Caco-2 (cell line): ENCODE data around the gene MAML2. TPM values are rescaled to one million over a fixed set of nuclear protein-coding genes. Genes with fewer than 3 reads are reported as not detected.

Source experiments
- BruUV-seq: library from RNA; stranded (reverse); fragments of 400-500 nt; replicated peaks from 2 replicates; lab custom pipeline; 2021; lab: Mats Ljungman, UMichigan
- CTCF ChIA-PET: fragments of 300-600 bp; sonication (Branson Sonifier 250); formaldehyde crosslinking; loops from one replicate; lab custom pipeline; 2022; ENCODE audit warnings: antibody characterized with exemption; lab: Charles Lee
- POLR2A ChIA-PET: fragments of 300-600 bp; sonication (Branson Sonifier 250); formaldehyde crosslinking; loops from one replicate; lab custom pipeline; 2022; ENCODE audit warnings: antibody characterized with exemption; lab: Charles Lee
- DNase-seq, 2 experiments: peaks; one replicate each; pipeline versions ENCODE4 v3.0.0 to v3.0.0-alpha.2; 2020 to 2022
- H3K27me3 ChIP-seq: replicated peaks from 2 replicates; pipeline ENCODE4 v1.6.0; 2011; ENCODE audit warnings: low read length; ENCODE audit not compliant: control insufficient read depth, insufficient read depth
- H3K36me3 ChIP-seq: 2 replicates; pipeline ENCODE4 v1.5.1; 2011; ENCODE audit warnings: low read length; ENCODE audit not compliant: control insufficient read depth, insufficient read depth
- H3K4me1 ChIP-seq: fragments of 250-450 bp; sonication (Bioruptor Pico); 2 replicates; pipeline ENCODE4 v1.5.1; 2020; ENCODE audit warnings: mild to moderate bottlenecking
- H3K4me3 ChIP-seq: 2 replicates; pipeline ENCODE4 v1.5.1; 2011; ENCODE audit warnings: low read depth, mild to moderate bottlenecking, control low read depth, low read length
- H3K9me3 ChIP-seq: fragments of 250-450 bp; sonication (Bioruptor Pico); 2 replicates; pipeline ENCODE4 v1.5.1; 2020; ENCODE audit warnings: mild to moderate bottlenecking, moderate library complexity
- H3K27ac Mint-ChIP-seq: one replicate; pipeline ENCODE4 v1.8.0; 2022; ENCODE audit warnings: mixed read lengths; ENCODE audit not compliant: unreplicated experiment
- H3K27me3 Mint-ChIP-seq: one replicate; pipeline ENCODE4 v1.8.0; 2022; ENCODE audit warnings: mixed read lengths; ENCODE audit not compliant: insufficient read depth, unreplicated experiment
- H3K36me3 Mint-ChIP-seq: one replicate; pipeline ENCODE4 v1.8.0; 2022; ENCODE audit warnings: mild to moderate bottlenecking, mixed read lengths; ENCODE audit not compliant: insufficient read depth, unreplicated experiment
- H3K4me1 Mint-ChIP-seq: one replicate; pipeline ENCODE4 v1.8.0; 2022; ENCODE audit warnings: low read depth, mixed read lengths; ENCODE audit not compliant: unreplicated experiment
- H3K4me3 Mint-ChIP-seq: one replicate; pipeline ENCODE4 v1.8.0; 2022; ENCODE audit warnings: mild to moderate bottlenecking, moderate library complexity, mixed read lengths; ENCODE audit not compliant: unreplicated experiment
- H3K9me3 Mint-ChIP-seq: one replicate; pipeline ENCODE4 v1.8.0; 2022; ENCODE audit warnings: mixed read lengths; ENCODE audit not compliant: unreplicated experiment
- CTCF ChIP-seq, 2 experiments: fragments of 200-600 bp in 1 of 2; IDR thresholded peaks; 1 replicate in 1 of 2; 2 replicates in 1 of 2; pipeline versions ENCODE4 v1.5.1 to v1.8.0; 2011 to 2022; ENCODE audit warnings: antibody characterized with exemption in 1 of 2, control low read depth in 1 of 2, inconsistent platforms in 1 of 2, low read depth in 1 of 2, low read length in 1 of 2, mild to moderate bottlenecking in 1 of 2, moderate library complexity in 1 of 2; ENCODE audit not compliant: insufficient read depth in 1 of 2, severe bottlenecking in 1 of 2, unreplicated experiment in 1 of 2
- intact Hi-C: fragments of 100-400 bp; cut with micrococcal nuclease; formaldehyde crosslinking; loops from one replicate; pipeline ENCODE4 v1.10.0; 2022; ENCODE audit not compliant: unreplicated experiment
- total RNA-seq: library from RNA; stranded (reverse); gene quantifications from 2 replicates; pipeline ENCODE4 v1.2.3, GENCODE V29; 2022

MAML2 gene
- total RNA-seq, 1 experiment from 2014 or later = 11.5 TPM

GRCh38 chr11:96062134-96062533 is 280.9 kb downstream of the MAML2 start:
- intact Hi-C loops = no loop called here
- no TSS peak for BruUV-seq
- POLR2A ChIA-PET = no interaction called here
- H3K36me3 ChIP-seq = no peaks in the 10 kb centered on the region
- no peak for DNase-seq
- CTCF ChIA-PET = interaction anchor here (0.7 to 0.8 kb wide), 2 partner anchors 94 to 281 kb away, joined by 3 read pairs; partner anchors contain the start of gene MAML2
- no peaks in the 10 kb centered on the region for H3K9me3 Mint-ChIP-seq
- no peaks in the 10 kb centered on the region for H3K27me3 ChIP-seq
- H3K9me3 ChIP-seq = no peaks in the 10 kb centered on the region
- no peaks in the 10 kb centered on the region for H3K36me3 Mint-ChIP-seq
- H3K4me1 Mint-ChIP-seq = peaks cover 22% of the 10 kb centered on the region
- no peak overlapping the region for H3K4me3 Mint-ChIP-seq
- 0 out of 2 replicates have a peak, but pooled peaks cover 4% of the 10 kb centered on the region for H3K4me1 ChIP-seq
- no peak overlapping the region for H3K27ac Mint-ChIP-seq
- no peak overlapping the region for H3K4me3 ChIP-seq
- no peaks in the 10 kb centered on the region for H3K27me3 Mint-ChIP-seq
- no peak for TF ChIP-seq CTCF (IDR thresholded peaks at IDR 0.05; ENCODE audit: insufficient read depth in 1 of 2, low read depth in 1 of 2, low read length in 1 of 2, severe bottlenecking in 1 of 2, unreplicated experiment in 1 of 2)

GRCh38 chr11:96061730-96062129 is 281.3 kb downstream of the MAML2 start:
- CTCF ChIA-PET = no interaction called here
- no peak for TF ChIP-seq CTCF (IDR thresholded peaks at IDR 0.05; ENCODE audit: insufficient read depth in 1 of 2, low read depth in 1 of 2, low read length in 1 of 2, severe bottlenecking in 1 of 2, unreplicated experiment in 1 of 2)
- Mint-ChIP-seq H3K36me3 (no peaks in the 10 kb centered on the region), H3K27me3 (no peaks in the 10 kb centered on the region), H3K4me3 (no peak overlapping the region), H3K27ac (no peak overlapping the region), H3K4me1 (peaks cover 18% of the 10 kb centered on the region), H3K9me3 (no peaks in the 10 kb centered on the region)
- H3K4me3 ChIP-seq = no peak overlapping the region
- H3K9me3 ChIP-seq = no peaks in the 10 kb centered on the region
- H3K36me3 ChIP-seq = no peaks in the 10 kb centered on the region
- intact Hi-C loops = no loop called here
- no peaks in the 10 kb centered on the region for H3K27me3 ChIP-seq
- POLR2A ChIA-PET = no interaction called here
- 0 out of 2 replicates have a peak, but pooled peaks cover 4% of the 10 kb centered on the region for H3K4me1 ChIP-seq
- DNase-seq = no peak
- BruUV-seq = no TSS peak

- ChIA-PET CTCF (no interaction called here), POLR2A (no interaction called here)
- peaks cover 14% of the 10 kb centered on the region for H3K4me1 Mint-ChIP-seq
- H3K27me3 Mint-ChIP-seq = no peaks in the 10 kb centered on the region
- DNase-seq = no peak
- H3K9me3 Mint-ChIP-seq = no peaks in the 10 kb centered on the region
- intact Hi-C loops = no loop called here
- no peaks in the 10 kb centered on the region for H3K9me3 ChIP-seq
- no TSS peak for BruUV-seq
- TF ChIP-seq CTCF (IDR thresholded peaks at IDR 0.05; ENCODE audit: insufficient read depth in 1 of 2, low read depth in 1 of 2, low read length in 1 of 2, severe bottlenecking in 1 of 2, unreplicated experiment in 1 of 2) = no peak
- 0 out of 2 replicates have a peak, but pooled peaks cover 4% of the 10 kb centered on the region for H3K4me1 ChIP-seq
- no peak overlapping the region for H3K27ac Mint-ChIP-seq
- no peaks in the 10 kb centered on the region for H3K36me3 ChIP-seq
- no peak overlapping the region for H3K4me3 Mint-ChIP-seq
- no peaks in the 10 kb centered on the region for H3K27me3 ChIP-seq
- H3K4me3 ChIP-seq = no peak overlapping the region
- no peaks in the 10 kb centered on the region for H3K36me3 Mint-ChIP-seq
These were observed 281.9 kb downstream of the MAML2 start for GRCh38 chr11:96061069-96061468.
